Natural killer cell treated with Interleukin-12 subunit alpha and Interleukin-12 subunit beta and Interleukin-15 and Interleukin-18, amount 100 ng/mL, for 72 hours (primary cell): Measurements from ENCODE around the gene TOB1. TPM values are rescaled to one million over a fixed set of nuclear protein-coding genes. Genes with fewer than 3 reads are reported as not detected.
A peak's percentile ranks its signal among the peaks of the same experiment; 100 is the strongest.
"Not testable (repeated sequence)": the region's sequence is repeated elsewhere in the genome, so short reads cannot be mapped to it uniquely, and the experiment has no call there.

Experiments
- ATAC-seq, 2 donors: fragments of 150-1000 bp; cut with Tn5 transposase in 1 of 2; sonication (Bioruptor Pico), chemical (Tn5 transposase) in 1 of 2; 2 replicates each; pipeline ENCODE4 v1.10.0; 2021
- DNase-seq: peaks from one replicate; pipeline ENCODE4 v3.0.0; 2022; ENCODE audit warnings: low spot score
- H3K27ac Mint-ChIP-seq, 2 donors: 1 replicate in 1 of 2; 2 replicates in 1 of 2; pipeline ENCODE4 v1.8.0; 2022; ENCODE audit warnings: mixed read lengths in 2 of 2, mild to moderate bottlenecking in 1 of 2, moderate library complexity in 1 of 2
- H3K27me3 Mint-ChIP-seq, 2 donors: 1 replicate in 1 of 2; 2 replicates in 1 of 2; pipeline ENCODE4 v1.8.0; 2022; ENCODE audit warnings: mixed read lengths in 2 of 2
- H3K36me3 Mint-ChIP-seq: one replicate; pipeline ENCODE4 v1.8.0; 2022; ENCODE audit warnings: mixed read lengths
- H3K4me1 Mint-ChIP-seq, 2 donors: 1 replicate in 1 of 2; 2 replicates in 1 of 2; pipeline ENCODE4 v1.8.0; 2022; ENCODE audit warnings: low read depth in 2 of 2, mixed read lengths in 2 of 2, mild to moderate bottlenecking in 1 of 2
- H3K4me3 Mint-ChIP-seq: one replicate; pipeline ENCODE4 v1.8.0; 2022; ENCODE audit warnings: mixed read lengths
- H3K9me3 Mint-ChIP-seq: 2 replicates; pipeline ENCODE4 v1.8.0; 2022; ENCODE audit warnings: mixed read lengths
- total RNA-seq, 2 donors: library from RNA; stranded (reverse); gene quantifications; one replicate each; pipeline ENCODE4 v1.2.3, GENCODE V29; 2022

The TOB1 gene
- total RNA-seq, 2 donors from 2014 or later: 12.1 to 30.7 TPM

GRCh38 chr17:50903604-50904517, 37.7 kb upstream of the TOB1 start:
- peaks cover 8 to 30% of the 10 kb centered on the region in 2 donors for H3K4me1 Mint-ChIP-seq
- peak overlapping the region; percentile 2 for H3K4me3 Mint-ChIP-seq
- ATAC-seq: peak in 1 of 2 donors; percentile 78

DNA sequence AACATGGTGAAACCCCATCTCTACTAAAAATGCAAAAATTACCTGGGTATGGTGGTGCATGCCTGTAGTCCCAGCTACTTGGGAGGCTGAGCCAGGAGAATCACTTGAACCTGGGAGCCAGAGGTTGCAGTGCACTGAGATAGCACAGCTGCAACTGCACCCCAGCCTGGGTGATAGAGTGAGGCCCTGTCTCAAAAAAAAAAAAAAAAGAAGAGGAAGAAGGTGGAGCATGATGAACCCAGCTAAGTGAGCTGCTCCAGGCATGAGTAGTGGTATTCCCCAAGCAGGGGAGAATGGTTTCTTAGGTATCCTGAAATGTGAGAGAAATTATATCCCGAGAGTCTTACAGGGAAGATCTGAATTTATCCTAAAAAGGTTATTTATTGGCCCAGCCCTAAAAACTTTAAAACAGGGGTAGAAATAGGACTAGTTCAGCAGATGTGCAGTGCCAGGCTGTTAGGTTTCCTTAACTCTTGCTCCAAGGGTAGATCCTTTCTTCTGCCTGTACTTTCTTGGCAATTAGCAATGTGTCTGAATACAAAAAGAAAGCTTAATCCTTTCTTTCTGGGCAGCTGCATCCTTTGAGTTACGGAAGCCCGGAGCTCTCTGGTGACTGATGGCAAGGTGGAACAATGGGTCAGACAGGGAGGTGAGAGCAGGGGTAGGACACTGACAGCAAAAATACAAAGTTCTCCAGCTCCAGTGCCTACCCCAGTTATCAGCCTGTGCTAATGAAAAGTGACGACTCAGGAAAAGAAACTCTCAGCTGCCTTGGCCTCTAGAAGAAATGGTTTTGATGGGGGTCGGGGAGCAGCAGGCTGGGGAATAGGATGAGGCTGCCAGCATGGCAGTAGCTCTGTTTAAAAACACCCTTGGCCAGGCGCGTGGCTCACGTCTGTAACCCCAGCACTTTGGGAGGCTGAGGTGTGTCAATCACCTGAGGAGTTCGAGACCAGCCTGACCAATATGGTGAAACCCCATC, 36.5 kb upstream of the TOB1 start:
- Mint-ChIP-seq H3K27ac (peak overlapping the region in 1 of 2 donors; percentile 82), H3K4me3 (peak overlapping the region; percentile 2), H3K9me3 (no peaks in the 10 kb centered on the region), H3K36me3 (no peaks in the 10 kb centered on the region), H3K4me1 (peaks cover 2 to 20% of the 10 kb centered on the region in 2 donors), H3K27me3 (peaks cover 7 to 13% of the 10 kb centered on the region in 2 donors)
- DNase-seq: no peak
- ATAC-seq: no peak

More at GRCh38 chr17:50903604-50904517, 37.7 kb upstream of the TOB1 start:
- peak overlapping the region in 1 of 2 donors; percentile 82 for H3K27ac Mint-ChIP-seq
- H3K36me3 Mint-ChIP-seq: no peaks in the 10 kb centered on the region
- DNase-seq: no peak
- H3K9me3 Mint-ChIP-seq: no peaks in the 10 kb centered on the region
- H3K27me3 Mint-ChIP-seq: peaks cover 7 to 13% of the 10 kb centered on the region in 2 donors

- Mint-ChIP-seq H3K4me3 (no peak overlapping the region), H3K36me3 (no peaks in the 10 kb centered on the region), H3K27me3 (peaks cover 7 to 17% of the 10 kb centered on the region in 2 donors), H3K4me1 (peaks cover 0 to 13% of the 10 kb centered on the region in 2 donors), H3K9me3 (no peaks in the 10 kb centered on the region), H3K27ac (no peak overlapping the region)
- no peak for DNase-seq
- no peak for ATAC-seq
Measured at GRCh38 chr17:50900383-50900892, 34.3 kb upstream of the TOB1 start.

DNA sequence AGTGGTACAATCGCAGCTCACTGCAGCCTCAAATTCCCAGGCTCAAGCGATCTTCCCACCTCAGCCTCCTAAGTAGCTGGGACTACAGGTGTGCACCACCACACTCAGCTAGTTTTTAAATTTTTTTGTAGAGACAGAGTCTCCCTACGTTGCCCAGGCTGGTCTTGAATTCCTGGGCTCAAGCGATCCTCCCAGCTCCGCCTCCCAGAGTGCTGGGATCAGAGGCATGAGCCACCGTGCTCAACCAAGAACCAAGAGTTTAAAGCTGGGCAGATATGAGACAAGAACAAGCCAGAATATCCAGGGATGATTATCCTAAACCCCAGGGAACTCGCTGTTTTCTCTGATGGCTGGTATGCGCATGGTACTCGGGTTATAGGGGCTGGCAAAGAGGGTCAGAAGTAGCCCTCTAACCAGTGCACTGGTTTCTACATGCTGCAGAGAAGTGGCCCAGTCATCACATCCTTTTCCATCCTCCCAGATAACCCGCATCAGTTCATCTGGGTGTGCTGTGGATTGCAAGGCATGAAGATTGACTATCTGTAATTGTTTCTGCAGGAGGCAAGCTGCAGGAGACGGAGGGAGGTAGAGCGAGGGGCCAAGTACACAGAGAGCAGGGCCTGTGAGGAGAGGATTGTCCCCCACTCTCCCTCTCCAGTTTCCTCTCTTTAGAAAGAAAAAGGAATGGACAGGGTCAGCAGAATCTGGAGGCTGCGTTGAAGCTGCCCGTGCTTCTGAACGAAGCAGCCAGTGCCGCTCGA, 33.6 kb upstream of the TOB1 start:
- no peak overlapping the region for H3K27ac Mint-ChIP-seq
- no peaks in the 10 kb centered on the region for H3K9me3 Mint-ChIP-seq

DNA sequence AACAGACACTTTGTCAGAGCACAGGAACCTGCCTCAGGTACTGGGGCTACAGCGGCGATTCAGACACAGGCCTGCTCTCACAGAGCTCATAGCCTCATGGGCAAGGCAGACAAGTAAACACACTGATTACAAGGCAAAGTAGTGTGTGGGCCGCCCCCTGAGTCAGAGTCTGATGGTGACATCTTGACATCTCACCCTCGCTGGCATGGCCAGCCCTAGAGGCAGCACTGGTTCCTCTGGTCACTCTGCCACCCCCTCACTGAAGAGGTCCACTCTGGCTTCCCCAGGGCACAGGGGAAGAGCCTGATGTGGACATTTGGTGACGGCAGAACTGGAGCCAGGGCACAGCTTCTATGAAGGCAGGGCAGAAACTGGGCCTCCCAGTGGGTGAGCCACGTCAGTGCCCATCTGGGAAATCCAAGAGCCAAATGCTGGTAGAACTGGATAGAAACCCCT, 32.9 kb upstream of the TOB1 start:
- ATAC-seq (no peak), DNase-seq (no peak)
- Mint-ChIP-seq H3K27ac (no peak overlapping the region), H3K36me3 (no peaks in the 10 kb centered on the region), H3K27me3 (peaks cover 7 to 17% of the 10 kb centered on the region in 2 donors), H3K4me3 (no peak overlapping the region), H3K4me1 (peaks cover 0 to 11% of the 10 kb centered on the region in 2 donors), H3K9me3 (no peaks in the 10 kb centered on the region)

More for the DNA sequence above, 33.6 kb upstream of the TOB1 start:
- DNase-seq: no peak
- H3K4me3 Mint-ChIP-seq: no peak overlapping the region
- no peak for ATAC-seq
- no peaks in the 10 kb centered on the region for H3K36me3 Mint-ChIP-seq
- peaks cover 7 to 17% of the 10 kb centered on the region in 2 donors for H3K27me3 Mint-ChIP-seq
- H3K4me1 Mint-ChIP-seq: peaks cover 0 to 13% of the 10 kb centered on the region in 2 donors

GRCh38 chr17:50898369-50899004, 32.3 kb upstream of the TOB1 start:
- Mint-ChIP-seq H3K36me3 (no peaks in the 10 kb centered on the region), H3K4me3 (no peak overlapping the region), H3K4me1 (peaks cover 0 to 5% of the 10 kb centered on the region in 2 donors), H3K27me3 (peaks cover 7 to 17% of the 10 kb centered on the region in 2 donors), H3K27ac (no peak overlapping the region), H3K9me3 (no peaks in the 10 kb centered on the region)
- ATAC-seq: no peak
- DNase-seq: no peak

- DNase-seq, H3K4me1 Mint-ChIP-seq, H3K9me3 Mint-ChIP-seq, H3K36me3 Mint-ChIP-seq, H3K27ac Mint-ChIP-seq, H3K4me3 Mint-ChIP-seq, ATAC-seq: not testable (repeated sequence)
- peaks cover 0 to 16% of the 10 kb centered on the region in 2 donors for H3K27me3 Mint-ChIP-seq
Measured at GRCh38 chr17:50894513-50894912, 28.4 kb upstream of the TOB1 start.

- ATAC-seq: no peak
- no peak for DNase-seq
- Mint-ChIP-seq H3K27ac (no peak overlapping the region), H3K4me1 (no peaks in the 10 kb centered on the region), H3K4me3 (no peak overlapping the region), H3K27me3 (peaks cover 0 to 16% of the 10 kb centered on the region in 2 donors), H3K36me3 (no peaks in the 10 kb centered on the region), H3K9me3 (no peaks in the 10 kb centered on the region)
Measured at GRCh38 chr17:50893183-50893993, 27.2 kb upstream of the TOB1 start.

- Mint-ChIP-seq H3K27me3 (peaks cover 0 to 14% of the 10 kb centered on the region in 2 donors), H3K4me3 (no peak overlapping the region), H3K36me3 (no peaks in the 10 kb centered on the region), H3K9me3 (no peaks in the 10 kb centered on the region), H3K4me1 (peaks cover 5 to 6% of the 10 kb centered on the region in 2 donors), H3K27ac (no peak overlapping the region)
- ATAC-seq (no peak), DNase-seq (no peak)
Measured at GRCh38 chr17:50892101-50892776, 26.1 kb upstream of the TOB1 start.

DNA sequence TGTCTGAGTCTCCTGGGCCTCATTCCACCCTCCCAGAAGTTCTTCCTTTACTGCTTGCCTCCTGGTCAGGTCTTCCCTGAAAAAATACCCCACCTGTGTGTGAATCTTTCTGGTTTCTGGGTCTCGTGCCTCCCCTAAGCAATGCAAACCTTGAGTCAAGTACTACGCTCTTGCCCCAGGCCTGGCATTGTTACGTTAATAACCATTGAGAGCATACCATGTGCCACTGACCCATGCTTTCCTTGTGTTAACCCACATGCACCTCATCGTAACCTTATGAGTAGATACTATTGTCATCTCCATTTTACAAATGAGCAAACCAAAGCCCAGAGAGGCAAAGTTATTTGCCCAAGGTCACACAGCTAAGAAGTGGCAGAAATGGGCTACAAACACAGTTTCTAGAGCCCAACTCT, 25.4 kb upstream of the TOB1 start:
- H3K9me3 Mint-ChIP-seq: no peaks in the 10 kb centered on the region
- peaks cover 9 to 11% of the 10 kb centered on the region in 2 donors for H3K4me1 Mint-ChIP-seq
- H3K4me3 Mint-ChIP-seq: no peak overlapping the region
- ATAC-seq: no peak
- DNase-seq: no peak
- H3K27ac Mint-ChIP-seq: no peak overlapping the region
- H3K27me3 Mint-ChIP-seq: peaks cover 0 to 14% of the 10 kb centered on the region in 2 donors
- H3K36me3 Mint-ChIP-seq: no peaks in the 10 kb centered on the region

- Mint-ChIP-seq H3K4me1 (peaks cover 9 to 11% of the 10 kb centered on the region in 2 donors), H3K27me3 (peaks cover 0 to 14% of the 10 kb centered on the region in 2 donors), H3K4me3 (no peak overlapping the region), H3K27ac (no peak overlapping the region), H3K9me3 (no peaks in the 10 kb centered on the region), H3K36me3 (no peaks in the 10 kb centered on the region)
- DNase-seq (no peak), ATAC-seq (no peak)
Measured at GRCh38 chr17:50890675-50891516, 24.7 kb upstream of the TOB1 start.
